ENCODE results near the gene PAFAH2. TPM values are rescaled to one million over a fixed set of nuclear protein-coding genes. Genes with fewer than 3 reads are reported as not detected.

PAFAH2 gene
- total RNA-seq, 6 donors from 2014 or later: 12.6 to 20.1 (median 15.1) TPM

- TF ChIP-seq EP300 (IDR thresholded peaks at IDR 0.05) (no peak), POLR2AphosphoS5 (IDR thresholded peaks at IDR 0.05) (no peak), POLR2A (IDR thresholded peaks at IDR 0.05) (no peak), CTCF (IDR thresholded peaks at IDR 0.05) (no peak)
- 91% methylated on average over 6 to 7 of the region's 7 CpGs for WGBS, 2 donors
- Histone ChIP-seq H3K27ac (no peak overlapping the region), H3K27me3 (no peaks in the 10 kb centered on the region), H3K9me3 (no peaks in the 10 kb centered on the region), H3K36me3 (no peaks in the 10 kb centered on the region), H3K4me1 (no peaks in the 10 kb centered on the region), H3K4me3 (no peak overlapping the region)
- ATAC-seq (ENCODE audit: low FRiP score in 2 of 2) (no peak), DNase-seq (no peak)
Observed at GRCh38 chr1:25929016-25929415, 68.8 kb downstream of the PAFAH2 start.

GRCh38 chr1:25927521-25928265 is 70.2 kb downstream of the PAFAH2 start:
- Histone ChIP-seq H3K27me3 (no peaks in the 10 kb centered on the region), H3K36me3 (no peaks in the 10 kb centered on the region), H3K9me3 (no peaks in the 10 kb centered on the region), H3K27ac (no peak overlapping the region), H3K4me3 (no peak overlapping the region), H3K4me1 (peaks cover 10 to 12% (median 11%) of the 10 kb centered on the region in 4 donors)
- TF ChIP-seq EP300 (IDR thresholded peaks at IDR 0.05): no peak
- TF ChIP-seq POLR2A (IDR thresholded peaks at IDR 0.05): no peak
- TF ChIP-seq POLR2AphosphoS5 (IDR thresholded peaks at IDR 0.05): no peak
- TF ChIP-seq CTCF (IDR thresholded peaks at IDR 0.05): no peak
- DNase-seq (no peak), ATAC-seq (ENCODE audit: low FRiP score in 2 of 2) (no peak)
- WGBS, 2 donors: 96 to 97% methylated on average over 5 of the region's 5 CpGs

GRCh38 chr1:25926731-25927496 is 70.9 kb downstream of the PAFAH2 start:
- no peak overlapping the region for H3K27ac ChIP-seq
- ATAC-seq (ENCODE audit: low FRiP score in 2 of 2) (no peak), DNase-seq (no peak)
- H3K9me3 ChIP-seq: no peaks in the 10 kb centered on the region
- H3K36me3 ChIP-seq: no peaks in the 10 kb centered on the region
- no peaks in the 10 kb centered on the region for H3K27me3 ChIP-seq
- TF ChIP-seq POLR2A (IDR thresholded peaks at IDR 0.05) (no peak), CTCF (IDR thresholded peaks at IDR 0.05) (no peak), POLR2AphosphoS5 (IDR thresholded peaks at IDR 0.05) (no peak), EP300 (IDR thresholded peaks at IDR 0.05) (no peak)
- H3K4me1 ChIP-seq: peaks cover 17 to 19% (median 18%) of the 10 kb centered on the region in 4 donors
- 81% methylated on average over 11 to 13 of the region's 13 CpGs for whole genome bisulfite sequencing, 2 donors
- H3K4me3 ChIP-seq: no peak overlapping the region

- H3K4me1 ChIP-seq: peaks cover 17 to 22% (median 18%) of the 10 kb centered on the region in 4 donors
- TF ChIP-seq CTCF (IDR thresholded peaks at IDR 0.05): no peak
- no peak for TF ChIP-seq POLR2A (IDR thresholded peaks at IDR 0.05)
- no peak for TF ChIP-seq POLR2AphosphoS5 (IDR thresholded peaks at IDR 0.05)
- TF ChIP-seq EP300 (IDR thresholded peaks at IDR 0.05): no peak
- H3K27ac ChIP-seq: no peak overlapping the region
- ATAC-seq (ENCODE audit: low FRiP score in 2 of 2) (no peak), DNase-seq (no peak)
- H3K27me3 ChIP-seq: no peaks in the 10 kb centered on the region
- WGBS, 2 donors: 43 to 58% methylated on average over 2 of the region's 2 CpGs
- H3K9me3 ChIP-seq: no peaks in the 10 kb centered on the region
- no peak overlapping the region for H3K4me3 ChIP-seq
- H3K36me3 ChIP-seq: no peaks in the 10 kb centered on the region
Observed at GRCh38 chr1:25924454-25924853, 73.4 kb downstream of the PAFAH2 start.

Measured in upper lobe of left lung (tissue), 6 donors.